Uterus (tissue), 4 donors: ENCODE results near the gene TRIM66. TPM values are rescaled to one million over a fixed set of nuclear protein-coding genes. Genes with fewer than 3 reads are reported as not detected.
A peak's percentile ranks its signal among the peaks of the same experiment; 100 is the strongest.

Experiments used
- DNase-seq, 2 donors: peaks; one replicate each; pipeline ENCODE4 v3.0.0-alpha.2; 2019 to 2020
- H3K27ac ChIP-seq, 2 donors: fragments of 200-600 bp; sonication (generic); 1 replicate in 1 of 2; 2 replicates in 1 of 2; pipeline ENCODE4 v1.5.1; 2016 to 2018
- H3K27me3 ChIP-seq, 2 donors: fragments of 200-600 bp; sonication (generic); one replicate each; pipeline ENCODE4 v1.5.1; 2018 to 2019; ENCODE audit warnings: control low read depth in 1 of 2
- H3K36me3 ChIP-seq, 2 donors: fragments of 200-600 bp; sonication (generic); one replicate each; pipeline ENCODE4 v1.5.1; 2019; ENCODE audit warnings: control low read depth in 1 of 2
- H3K4me1 ChIP-seq, 2 donors: fragments of 200-600 bp; sonication (generic); one replicate each; pipeline ENCODE4 v1.5.1; 2018 to 2019; ENCODE audit warnings: control low read depth in 1 of 2
- H3K4me3 ChIP-seq, 2 donors: fragments of 200-600 bp; sonication (generic); 1 replicate in 1 of 2; 2 replicates in 1 of 2; pipeline ENCODE4 v1.5.1; 2018 to 2019; ENCODE audit warnings: mild to moderate bottlenecking in 1 of 2
- H3K9me3 ChIP-seq, 2 donors: fragments of 200-600 bp; sonication (generic); one replicate each; pipeline ENCODE4 v1.5.1; 2019; ENCODE audit warnings: control low read depth in 1 of 2
- POLR2A ChIP-seq, 2 donors: fragments of 450-650 bp; IDR thresholded peaks; one replicate each; pipeline ENCODE4 v1.6.1; 2016; ENCODE audit warnings: antibody characterized with exemption in 2 of 2, mild to moderate bottlenecking in 1 of 2, moderate library complexity in 1 of 2
- intact Hi-C: fragments of 100-400 bp; cut with DNase I; formaldehyde crosslinking; loops from one replicate; pipeline ENCODE4 v1.15.1; 2023; ENCODE audit warnings: low total_unique reads
- total RNA-seq, 4 donors: library from RNA; depleted of rRNA in 3 of 4; stranded (reverse); fragments of >200 nt in 3 of 4; gene quantifications; one replicate each; pipeline versions ENCODE4 v1.1.0 to v1.2.4, GENCODE V29; 2014 to 2023
- TF ChIP-seq, protein P1 (sequence below), 4 experiments: fragments of 200-600 bp in 2 of 4; fragments of 450-650 bp in 2 of 4; sonication (generic) in 2 of 4; IDR thresholded peaks; one replicate each; pipeline ENCODE4 v1.5.1; 2016 to 2019; ENCODE audit warnings: antibody characterized with exemption in 4 of 4, mild to moderate bottlenecking in 2 of 4, moderate library complexity in 1 of 4
- donor health status: DM: yes; HTN: yes; CAD: no.

The TRIM66 gene
- total RNA-seq, 4 donors from 2014 or later, result 7.4 to 18.2 (median 10.5) TPM

DNA sequence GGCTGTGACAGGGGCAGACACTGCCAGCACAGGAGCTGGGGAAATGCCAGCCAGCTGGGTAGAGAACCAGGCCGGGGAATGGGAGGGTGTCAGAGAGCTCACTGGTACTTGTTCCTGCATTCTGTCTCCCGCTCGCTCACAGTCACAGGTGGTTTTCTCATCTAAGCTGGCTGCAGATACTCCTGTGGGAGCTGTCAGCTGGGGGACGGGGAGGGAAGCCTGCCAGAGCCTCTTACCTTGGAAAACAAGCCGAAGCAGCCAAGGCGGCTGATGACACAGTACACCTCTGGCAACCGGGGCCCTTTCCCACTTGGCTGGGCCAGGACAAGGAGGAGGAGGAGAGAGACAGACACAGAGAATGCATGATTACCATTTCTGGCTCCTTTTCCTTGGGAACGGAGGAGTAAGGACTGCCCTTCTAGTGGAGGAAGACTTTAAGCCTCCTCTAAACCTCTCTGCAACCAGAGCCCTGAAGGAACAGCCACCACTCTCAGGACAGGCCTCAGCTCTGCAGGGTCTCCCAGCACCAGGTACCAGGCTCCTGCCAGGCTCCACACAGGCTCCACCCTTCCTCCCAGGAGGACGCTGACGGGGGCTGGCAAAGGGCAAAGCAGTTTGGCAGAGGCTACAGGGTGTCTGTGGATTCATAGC, 25.2 kb upstream of the TRIM66 start:
- Histone ChIP-seq H3K4me3 (no peak overlapping the region), H3K36me3 (no peaks in the 10 kb centered on the region), H3K9me3 (no peaks in the 10 kb centered on the region), H3K27ac (peak overlapping the region; percentile 94 to 99), H3K27me3 (no peaks in the 10 kb centered on the region), H3K4me1 (peaks cover 12 to 25% of the 10 kb centered on the region in 2 donors)
- intact Hi-C loops, result loop anchor here (10.0 kb wide), 1 partner anchor 97 kb away; no protein-coding TSS in a partner anchor
- peak; percentile 95 to 99 for DNase-seq
- peak in 1 of 2 donors; percentile 37 for TF ChIP-seq POLR2A (IDR thresholded peaks at IDR 0.05)
- TF ChIP-seq, protein P1, sequence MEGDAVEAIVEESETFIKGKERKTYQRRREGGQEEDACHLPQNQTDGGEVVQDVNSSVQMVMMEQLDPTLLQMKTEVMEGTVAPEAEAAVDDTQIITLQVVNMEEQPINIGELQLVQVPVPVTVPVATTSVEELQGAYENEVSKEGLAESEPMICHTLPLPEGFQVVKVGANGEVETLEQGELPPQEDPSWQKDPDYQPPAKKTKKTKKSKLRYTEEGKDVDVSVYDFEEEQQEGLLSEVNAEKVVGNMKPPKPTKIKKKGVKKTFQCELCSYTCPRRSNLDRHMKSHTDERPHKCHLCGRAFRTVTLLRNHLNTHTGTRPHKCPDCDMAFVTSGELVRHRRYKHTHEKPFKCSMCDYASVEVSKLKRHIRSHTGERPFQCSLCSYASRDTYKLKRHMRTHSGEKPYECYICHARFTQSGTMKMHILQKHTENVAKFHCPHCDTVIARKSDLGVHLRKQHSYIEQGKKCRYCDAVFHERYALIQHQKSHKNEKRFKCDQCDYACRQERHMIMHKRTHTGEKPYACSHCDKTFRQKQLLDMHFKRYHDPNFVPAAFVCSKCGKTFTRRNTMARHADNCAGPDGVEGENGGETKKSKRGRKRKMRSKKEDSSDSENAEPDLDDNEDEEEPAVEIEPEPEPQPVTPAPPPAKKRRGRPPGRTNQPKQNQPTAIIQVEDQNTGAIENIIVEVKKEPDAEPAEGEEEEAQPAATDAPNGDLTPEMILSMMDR (IDR thresholded peaks at IDR 0.05), result no peak

DNA sequence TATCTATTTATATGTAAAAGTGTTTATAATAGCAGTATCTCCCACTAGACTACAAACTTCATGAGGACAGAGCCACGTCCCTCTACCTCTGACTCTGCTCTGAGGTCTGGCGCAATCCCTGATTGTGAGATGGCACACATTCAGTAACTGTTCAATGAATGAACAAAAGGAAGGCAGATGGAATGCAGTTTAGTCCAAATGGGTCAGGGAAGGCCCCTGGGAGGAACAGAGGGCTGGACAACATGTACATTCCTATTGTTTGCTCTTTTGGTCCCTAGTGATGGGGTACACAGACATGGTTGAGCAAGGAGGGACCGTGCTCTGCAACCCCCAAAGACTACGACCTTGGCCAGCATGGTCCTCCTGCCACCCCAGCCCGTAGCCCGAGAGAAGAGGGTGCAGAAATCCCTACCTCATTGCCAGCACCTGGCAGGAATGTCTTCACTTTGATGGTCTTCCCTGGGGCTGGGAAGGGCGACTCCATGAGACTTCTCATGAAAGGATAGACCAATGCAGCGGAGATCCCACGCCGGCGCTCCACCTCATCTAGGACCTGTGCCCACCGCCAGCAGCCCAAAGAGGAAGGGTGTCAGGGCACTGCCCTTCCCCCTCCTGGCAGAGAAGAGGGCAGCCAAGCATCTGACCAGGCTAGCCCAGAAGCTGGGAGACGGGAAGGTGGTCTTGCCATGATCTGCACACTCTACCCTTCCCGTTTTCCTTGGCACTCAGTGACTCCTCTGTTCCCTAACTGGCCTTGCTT, 24.4 kb upstream of the TRIM66 start:
- TF ChIP-seq, protein P1 (IDR thresholded peaks at IDR 0.05), result no peak
- H3K4me1 ChIP-seq, result peaks cover 12 to 25% of the 10 kb centered on the region in 2 donors
- no peaks in the 10 kb centered on the region for H3K27me3 ChIP-seq
- H3K36me3 ChIP-seq, result no peaks in the 10 kb centered on the region
- H3K27ac ChIP-seq, result peak overlapping the region; percentile 94 to 99
- intact Hi-C loops, result loop anchor here (10.0 kb wide), 1 partner anchor 98 kb away; no protein-coding TSS in a partner anchor
- no peak overlapping the region for H3K4me3 ChIP-seq
- H3K9me3 ChIP-seq, result no peaks in the 10 kb centered on the region
- no peak for DNase-seq

DNA sequence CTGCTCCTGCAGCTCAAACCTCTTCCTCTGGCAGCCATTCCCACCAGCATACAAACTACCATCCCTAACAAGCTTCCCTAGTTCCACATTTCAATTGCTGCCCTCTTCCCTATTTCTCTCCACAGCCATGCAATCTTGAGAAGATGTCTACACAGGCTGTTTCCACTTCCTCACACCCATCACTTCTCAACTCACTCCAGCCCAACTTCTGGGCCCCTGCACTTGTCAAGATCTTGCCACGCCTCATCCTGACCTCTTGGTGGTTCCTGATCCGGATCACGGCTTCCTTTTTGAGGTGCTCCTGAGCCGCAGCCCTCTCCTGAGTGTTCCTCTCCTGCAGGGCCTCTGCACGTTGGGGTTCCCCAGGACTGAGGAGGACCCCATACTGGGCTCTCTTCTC, 22.7 kb upstream of the TRIM66 start:
- DNase-seq, result no peak
- intact Hi-C loops, result loop anchor here (10.0 kb wide), 1 partner anchor 100 kb away; no protein-coding TSS in a partner anchor

DNA sequence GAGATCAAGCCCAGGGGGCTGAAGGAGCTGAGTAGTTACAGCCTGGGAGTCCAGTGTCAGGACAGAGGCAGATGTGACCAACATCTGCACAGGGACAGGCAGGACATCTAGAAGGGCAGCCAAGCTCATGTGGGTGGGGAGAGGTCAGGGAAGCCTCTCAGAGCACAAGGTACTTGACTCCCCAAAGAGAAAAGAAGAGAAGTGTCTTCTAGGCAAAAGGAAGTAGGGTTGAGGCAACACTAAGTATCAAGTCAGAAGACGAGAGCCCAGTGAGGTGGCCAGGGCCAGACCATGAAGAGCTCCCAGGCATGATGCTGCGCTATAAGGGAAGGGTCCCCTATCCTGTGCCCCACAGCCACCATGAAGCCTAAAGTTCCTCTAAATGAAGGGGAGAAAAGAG, 21.7 kb upstream of the TRIM66 start:
- Histone ChIP-seq H3K4me1 (peaks cover 12 to 25% of the 10 kb centered on the region in 2 donors), H3K9me3 (no peaks in the 10 kb centered on the region), H3K4me3 (no peak overlapping the region), H3K36me3 (no peaks in the 10 kb centered on the region), H3K27ac (peak overlapping the region; percentile 94 to 99), H3K27me3 (no peaks in the 10 kb centered on the region)
- intact Hi-C loops, result loop anchor here (10.0 kb wide), 1 partner anchor 101 kb away; no protein-coding TSS in a partner anchor
- TF ChIP-seq, protein P1 (IDR thresholded peaks at IDR 0.05), result no peak
- TF ChIP-seq POLR2A (IDR thresholded peaks at IDR 0.05), result no peak
- no peak for DNase-seq

More for the DNA sequence above, 22.7 kb upstream of the TRIM66 start:
- Histone ChIP-seq H3K9me3 (no peaks in the 10 kb centered on the region), H3K4me1 (peaks cover 12 to 25% of the 10 kb centered on the region in 2 donors), H3K27me3 (no peaks in the 10 kb centered on the region), H3K4me3 (no peak overlapping the region), H3K36me3 (no peaks in the 10 kb centered on the region), H3K27ac (peak overlapping the region; percentile 94 to 99)
- TF ChIP-seq, protein P1 (IDR thresholded peaks at IDR 0.05), result no peak
- TF ChIP-seq POLR2A (IDR thresholded peaks at IDR 0.05), result no peak

DNA sequence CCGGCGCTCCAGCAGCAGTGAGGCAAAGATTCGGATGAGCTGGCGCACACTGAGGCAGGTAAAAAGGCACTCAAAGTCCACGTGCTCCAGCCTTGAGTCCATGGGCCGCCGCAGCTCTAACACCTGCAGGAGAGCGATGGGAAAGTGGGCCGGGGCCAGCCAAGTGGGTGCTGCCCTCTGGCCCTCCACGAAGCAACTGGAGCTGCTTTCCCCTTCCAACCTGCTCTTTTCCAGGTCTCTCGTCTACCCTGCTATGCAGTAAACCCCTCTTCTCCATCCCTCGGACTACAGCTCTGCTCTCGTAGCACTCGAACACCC, 20.1 kb upstream of the TRIM66 start:
- Histone ChIP-seq H3K27ac (peak overlapping the region; percentile 94 to 99), H3K36me3 (no peaks in the 10 kb centered on the region), H3K9me3 (no peaks in the 10 kb centered on the region), H3K4me3 (no peak overlapping the region), H3K4me1 (peaks cover 6 to 14% of the 10 kb centered on the region in 2 donors), H3K27me3 (no peaks in the 10 kb centered on the region)
- intact Hi-C loops, result loop anchor here (10.0 kb wide), 1 partner anchor 102 kb away; no protein-coding TSS in a partner anchor
- DNase-seq, result no peak
- no peak for TF ChIP-seq POLR2A (IDR thresholded peaks at IDR 0.05)
- TF ChIP-seq, protein P1 (IDR thresholded peaks at IDR 0.05), result no peak
